Vagina (tissue), 2 donors: Measurements from ENCODE around the gene GRK1.

Source experiments
- POLR2A ChIP-seq, 2 donors: fragments of 450-650 bp; IDR thresholded peaks; one replicate each; pipeline ENCODE4 v1.6.1; 2017; ENCODE audit warnings: antibody characterized with exemption in 2 of 2, mild to moderate bottlenecking in 2 of 2, moderate library complexity in 2 of 2
- POLR2AphosphoS5 ChIP-seq, 2 donors: sonication (generic); formaldehyde crosslinking; IDR thresholded peaks; one replicate each; pipeline ENCODE4 v1.9.0; 2017; ENCODE audit warnings: antibody characterized with exemption in 2 of 2, mild to moderate bottlenecking in 2 of 2, low read depth in 1 of 2; ENCODE audit not compliant: insufficient read depth in 1 of 2

DNA sequence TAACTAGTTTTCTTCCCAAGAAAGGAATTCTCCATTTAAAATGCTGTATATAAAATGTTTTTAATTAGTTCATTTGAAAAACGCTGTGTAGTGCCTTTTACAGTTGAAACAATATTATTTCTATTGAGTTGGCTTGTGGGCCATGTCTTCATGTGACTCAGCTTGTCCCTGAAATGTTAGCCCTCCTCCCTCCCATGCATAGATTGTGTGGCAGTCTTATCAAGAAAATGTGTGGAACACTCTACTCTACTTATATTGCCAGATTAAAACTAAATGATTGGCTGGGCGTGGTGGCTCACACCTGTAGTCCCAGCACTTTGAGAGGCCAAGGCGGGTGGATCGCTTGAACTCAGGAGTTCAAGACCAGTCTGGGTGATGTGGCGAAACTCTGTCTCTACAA is 49.1 kb upstream of the GRK1 start:
- TF ChIP-seq POLR2AphosphoS5 (IDR thresholded peaks at IDR 0.05; ENCODE audit: insufficient read depth in 1 of 2, low read depth in 1 of 2) = no peak
- TF ChIP-seq POLR2A (IDR thresholded peaks at IDR 0.05) = no peak
